Neutrophil (primary cell): ENCODE measurements around the gene HCK.
A peak's percentile ranks its signal among the peaks of the same experiment; 100 is the strongest.

ENCODE experiments used
- H3K27ac ChIP-seq: fragments of 200-600 bp; sonication (generic); 2 replicates; pipeline ENCODE4 v1.5.1; 2016; ENCODE audit warnings: mild to moderate bottlenecking, moderate library complexity
- H3K27me3 ChIP-seq: fragments of 200-600 bp; sonication (generic); 2 replicates; pipeline ENCODE4 v1.6.0; 2016; ENCODE audit warnings: mild to moderate bottlenecking
- H3K36me3 ChIP-seq: fragments of 200-600 bp; sonication (generic); 2 replicates; pipeline ENCODE4 v1.5.1; 2017
- H3K4me1 ChIP-seq, 2 experiments: fragments of 200-600 bp in 1 of 2; sonication (generic) in 1 of 2; 1 replicate in 1 of 2; 2 replicates in 1 of 2; pipeline versions ENCODE4 v1.5.1 to v1.6.1; 2013 to 2016; ENCODE audit warnings: low read depth in 1 of 2, low read length in 1 of 2, mild to moderate bottlenecking in 1 of 2, moderate library complexity in 1 of 2; ENCODE audit not compliant: control insufficient read depth in 1 of 2, insufficient read depth in 1 of 2
- H3K4me3 ChIP-seq, 2 experiments: fragments of 200-600 bp in 1 of 2; sonication (generic) in 1 of 2; 1 replicate in 1 of 2; 2 replicates in 1 of 2; pipeline ENCODE4 v1.5.1; 2013 to 2016; ENCODE audit warnings: low read depth in 1 of 2, low read length in 1 of 2, mild to moderate bottlenecking in 1 of 2, moderate library complexity in 1 of 2
- H3K9me3 ChIP-seq: fragments of 200-600 bp; sonication (generic); 2 replicates; pipeline ENCODE4 v1.5.1; 2016
- CTCF ChIP-seq: fragments of 200-600 bp; sonication (generic); IDR thresholded peaks from 2 replicates; pipeline ENCODE4 v1.5.1; 2016; ENCODE audit warnings: antibody characterized with exemption

Gene HCK

GRCh38 chr20:32111753-32112152, 59.7 kb downstream of the HCK start:
- Histone ChIP-seq H3K4me1 (peaks cover 54% of the 10 kb centered on the region in 2 experiments), H3K4me3 (peak overlapping the region; percentile 22 to 31), H3K9me3 (no peaks in the 10 kb centered on the region)

GRCh38 chr20:32112841-32113240, 60.8 kb downstream of the HCK start:
- Histone ChIP-seq H3K4me3 (peak overlapping the region; percentile 22 to 31), H3K4me1 (peaks cover 60 to 64% of the 10 kb centered on the region in 2 experiments), H3K36me3 (peaks cover 4% of the 10 kb centered on the region), H3K27ac (peak overlapping the region; percentile 96), H3K27me3 (no peaks in the 10 kb centered on the region), H3K9me3 (no peaks in the 10 kb centered on the region)
- TF ChIP-seq CTCF = peak; percentile 23

More at GRCh38 chr20:32111753-32112152, 59.7 kb downstream of the HCK start:
- Histone ChIP-seq H3K27me3 (no peaks in the 10 kb centered on the region), H3K27ac (peak overlapping the region; percentile 96), H3K36me3 (peaks cover 4% of the 10 kb centered on the region)
- no peak for TF ChIP-seq CTCF

GRCh38 chr20:32113591-32114260, 61.7 kb downstream of the HCK start:
- Histone ChIP-seq H3K9me3 (no peaks in the 10 kb centered on the region), H3K36me3 (peaks cover 4% of the 10 kb centered on the region), H3K4me1 (peaks cover 60 to 64% of the 10 kb centered on the region in 2 experiments), H3K27me3 (no peaks in the 10 kb centered on the region), H3K27ac (peak overlapping the region; percentile 96), H3K4me3 (peak overlapping the region in 1 of 2 experiments; percentile 31)
- no peak for TF ChIP-seq CTCF

- Histone ChIP-seq H3K4me3 (no peak overlapping the region), H3K36me3 (peaks cover 4% of the 10 kb centered on the region), H3K27me3 (no peaks in the 10 kb centered on the region), H3K4me1 (peaks cover 56 to 60% of the 10 kb centered on the region in 2 experiments), H3K27ac (peak overlapping the region; percentile 96), H3K9me3 (no peaks in the 10 kb centered on the region)
- TF ChIP-seq CTCF = no peak
Measured at GRCh38 chr20:32114305-32114960, 62.4 kb downstream of the HCK start.

GRCh38 chr20:32115211-32115767, 63.2 kb downstream of the HCK start:
- Histone ChIP-seq H3K36me3 (peaks cover 4% of the 10 kb centered on the region), H3K27me3 (no peaks in the 10 kb centered on the region), H3K4me1 (peaks cover 51 to 54% of the 10 kb centered on the region in 2 experiments), H3K27ac (peak overlapping the region; percentile 96), H3K9me3 (no peaks in the 10 kb centered on the region), H3K4me3 (no peak overlapping the region)
- no peak for TF ChIP-seq CTCF
